ENCODE results near the gene SMC6. TPM values are rescaled to one million over a fixed set of nuclear protein-coding genes. Genes with fewer than 3 reads are reported as not detected.
A peak's percentile ranks its signal among the peaks of the same experiment; 100 is the strongest.

Gene SMC6
- total and polyA plus RNA-seq, 10 of the 15 experiments (the other 5 are each of a cell fraction or from before 2014, with no cell fraction given) = 12.8 to 63.8 (median 38.8) TPM

GRCh38 chr2:17728210-17728609 lies 25.4 kb downstream of the SMC6 start (continued):
- no peak for TF ChIP-seq BCL3 (IDR thresholded peaks at IDR 0.05; ENCODE audit: borderline replicate concordance, insufficient read depth, low read depth, low read length, poor library complexity, severe bottlenecking)

- Histone ChIP-seq H3K27ac (ENCODE audit: control insufficient read depth, insufficient read depth) (no peak overlapping the region), H3K9me3 (replicated peaks; ENCODE audit: control insufficient read depth, insufficient read depth, low read length) (no peaks in the 10 kb centered on the region), H3K9ac (ENCODE audit: control insufficient read depth, insufficient read depth, low read length) (no peak overlapping the region), H4K20me1 (ENCODE audit: control insufficient read depth, insufficient read depth) (no peaks in the 10 kb centered on the region), H3K4me3 (no peak overlapping the region), H3K4me2 (ENCODE audit: control insufficient read depth, insufficient read depth) (no peak overlapping the region), H3K4me1 (ENCODE audit: control insufficient read depth, insufficient read depth, low read length) (no peaks in the 10 kb centered on the region), H3K36me3 (ENCODE audit: control insufficient read depth in 2 of 2, insufficient read depth in 2 of 2, low read length in 1 of 2) (peaks cover 4 to 39% of the 10 kb centered on the region in 2 experiments), H3K27me3 (replicated peaks in 1 of 2; ENCODE audit: control insufficient read depth in 2 of 2, insufficient read depth in 2 of 2, low read length in 1 of 2) (no peaks in the 10 kb centered on the region), H2AFZ (ENCODE audit: control insufficient read depth, low read depth, low read length) (no peak overlapping the region), H3K79me2 (ENCODE audit: control insufficient read depth, insufficient read depth, low read length) (no peaks in the 10 kb centered on the region)
- 86% methylated on average over 4 of the region's 4 CpGs for WGBS (ENCODE audit: insufficient coverage, insufficient replicate concordance, low lambda C conversion rate, missing lambda C conversion rate)
- ChIA-PET RAD21 (ENCODE audit: unreplicated experiment) (interaction anchor here (0.6 to 1.9 kb wide), 23 partner anchors 9 to 430 kb away, joined by 3 to 12 read pairs (median 4); partner anchors contain the start of gene MSGN1), POLR2A (interaction anchor here (0.6 to 1.7 kb wide), 2 partner anchors 113 to 393 kb away, joined by 3 read pairs; no protein-coding TSS in a partner anchor), SMC1A (ENCODE audit: uncharacterized antibody, unreplicated experiment) (interaction anchor here (0.7 to 5.8 kb wide), 35 partner anchors 9 to 459 kb away, joined by 3 to 86 read pairs (median 5); no protein-coding TSS in a partner anchor), CTCF (interaction anchor here (0.7 to 7.1 kb wide), 44 partner anchors 8 to 800 kb away, joined by 3 to 130 read pairs (median 5); partner anchors contain the start of genes GEN1 and SMC6)
- intact Hi-C loops (cut with micrococcal nuclease; ENCODE audit: unreplicated experiment) = loop anchor here (1.0 to 5.0 kb wide), 3 partner anchors 111 to 658 kb away; no protein-coding TSS in a partner anchor
- ATAC-seq = peak; percentile 67
- BruUV-seq (replicated peaks) = no TSS peak
- FAIRE-seq = peak; percentile 54
- in situ Hi-C loops (cut with MboI) = loop anchor here (5.0 to 10.0 kb wide), 2 partner anchors 113 to 435 kb away; no protein-coding TSS in a partner anchor
- DNase-seq (ENCODE audit: low read depth, low spot score) = no peak
- TF ChIP-seq SMC3 (IDR thresholded peaks at IDR 0.05; ENCODE audit: borderline replicate concordance, low read length) = peak; percentile 64; the same call in 1 of the 2 replicates
- TF ChIP-seq SMAD1 (IDR thresholded peaks at IDR 0.05; ENCODE audit: low read depth, partially characterized antibody) = no peak
- no peak for TF ChIP-seq CHD4 (IDR thresholded peaks at IDR 0.05)
- peak; percentile 74 for TF ChIP-seq RAD21 (IDR thresholded peaks at IDR 0.05; ENCODE audit: insufficient read depth, low read depth, low read length)
- peak; percentile 59 to 78 (median 75) for TF ChIP-seq CTCF (IDR thresholded peaks at IDR 0.05 in 2 of 3, conservative IDR thresholded peaks at IDR 0.05 in 1 of 3; ENCODE audit: control insufficient read depth in 2 of 3, extremely low read depth in 1 of 3, insufficient read depth in 1 of 3, low read depth in 3 of 3, low read length in 3 of 3)
These were observed 33.8 kb downstream of the SMC6 start for GRCh38 chr2:17719562-17720371.
